Hypothalamus (tissue), 51 donors: ENCODE results near the gene CEP135.
A peak's percentile ranks its signal among the peaks of the same experiment; 100 is the strongest.

ENCODE experiments used
- DNase-seq, 51 donors: peaks; one replicate each; lab custom pipeline; 2025; lab: John Stamatoyannopoulos, UW

Gene CEP135

GRCh38 chr4:56007154-56007553, 58.4 kb downstream of the CEP135 start:
- DNase-seq = no peak

GRCh38 chr4:56008206-56008605, 59.5 kb downstream of the CEP135 start:
- DNase-seq = no peak

- peak in 1 of 51 donors; percentile 3 for DNase-seq
Observed at GRCh38 chr4:56026596-56026995, 77.9 kb downstream of the CEP135 start.

GRCh38 chr4:56028165-56028564, 79.4 kb downstream of the CEP135 start:
- no peak for DNase-seq

- peak in 3 of 51 donors; percentile 1 to 7 (median 1) for DNase-seq
Observed at GRCh38 chr4:56038487-56039162, 89.9 kb downstream of the CEP135 start.

GRCh38 chr4:56040842-56041241, 92.1 kb downstream of the CEP135 start:
- no peak for DNase-seq

GRCh38 chr4:56042225-56042624, 93.5 kb downstream of the CEP135 start:
- DNase-seq = no peak

- DNase-seq = no peak
Observed at GRCh38 chr4:56048383-56048701, 99.6 kb downstream of the CEP135 start.

DNA sequence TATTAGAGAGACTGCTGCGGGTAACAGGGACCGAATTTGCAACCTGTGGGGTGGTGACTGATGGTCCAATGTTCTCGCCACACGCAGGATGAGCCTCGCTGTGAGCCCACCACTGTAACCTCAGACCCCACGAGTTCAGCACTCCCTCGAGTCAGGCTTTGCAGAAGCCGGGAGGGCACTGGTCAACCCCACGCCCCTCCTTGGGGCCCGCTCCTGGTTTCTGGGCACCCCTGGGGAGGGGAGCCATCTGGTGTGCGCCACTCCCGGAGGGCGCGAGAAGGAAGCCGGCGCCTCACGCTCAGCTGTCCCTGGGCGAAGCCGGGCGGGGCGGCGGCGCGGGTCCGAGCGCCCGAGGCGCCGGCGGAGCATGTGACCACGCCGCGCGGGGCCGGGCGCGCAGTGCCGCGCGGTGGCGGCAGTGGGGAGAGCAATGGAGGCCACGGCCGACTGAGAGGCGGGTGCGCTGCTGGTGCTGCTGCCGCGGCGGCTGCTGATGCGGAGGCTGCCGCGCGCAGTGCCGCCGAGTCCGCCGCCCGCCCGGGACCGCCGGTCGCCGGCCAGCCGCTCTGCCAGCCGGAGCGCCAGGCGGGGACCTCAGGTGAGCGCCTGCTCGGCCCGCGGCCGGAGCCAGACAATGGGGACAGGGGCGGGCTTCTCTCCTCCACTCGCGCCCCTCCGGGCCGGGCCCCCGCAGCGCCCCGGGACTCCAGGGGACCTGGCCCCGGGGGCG, 100.1 kb downstream of the CEP135 start:
- peak in 47 of 51 donors; percentile 3 to 76 (median 48) for DNase-seq

DNA sequence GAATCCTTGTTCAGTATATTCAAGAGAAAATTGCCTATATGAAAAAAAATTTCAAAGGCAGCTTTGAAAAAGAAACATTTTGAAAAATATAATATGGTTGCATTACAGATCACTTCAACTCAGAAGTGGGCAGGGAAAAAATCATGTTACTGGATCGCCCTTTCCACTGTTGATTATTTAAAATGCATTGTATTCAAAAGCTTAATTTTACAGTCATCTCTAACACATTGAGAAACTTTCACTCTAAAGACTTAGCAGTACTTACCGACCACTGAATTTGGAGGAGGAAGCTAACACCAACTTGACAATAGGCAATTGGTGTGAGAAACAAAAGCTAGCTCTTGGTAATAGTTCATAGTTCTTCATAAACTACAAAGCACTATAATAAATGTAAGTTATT, 101.9 kb downstream of the CEP135 start:
- DNase-seq = no peak

DNA sequence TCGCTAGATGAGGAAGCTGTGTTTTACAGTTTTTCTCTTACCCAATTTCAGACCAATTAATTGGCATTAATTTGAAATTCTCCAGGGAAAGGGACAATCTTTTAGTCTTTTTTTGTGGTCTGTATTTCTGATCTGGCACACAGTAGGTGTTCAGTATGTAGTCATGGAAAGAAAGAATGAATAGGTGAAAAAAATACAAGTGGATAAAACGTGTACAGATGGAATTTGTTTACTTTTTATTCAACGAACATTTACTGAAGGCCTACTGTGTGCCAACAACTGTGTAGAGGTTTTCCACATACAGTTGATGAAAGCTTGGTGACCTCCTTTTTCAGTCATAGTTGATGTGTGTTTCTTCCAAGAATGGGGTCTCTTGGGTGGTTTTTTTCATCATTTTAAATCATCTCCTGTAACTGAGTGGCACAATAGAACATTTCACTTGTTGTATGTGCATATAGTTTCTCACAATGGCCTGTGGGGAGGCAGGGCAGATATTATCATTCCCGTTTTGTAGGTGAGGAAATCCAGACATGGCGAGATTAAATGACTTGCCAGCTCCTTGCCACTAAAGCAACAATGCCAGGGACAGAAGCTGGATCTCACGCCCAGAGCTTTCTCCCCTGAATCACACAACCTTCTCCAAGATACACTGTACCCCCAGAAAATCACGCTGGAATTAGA, 102.4 kb downstream of the CEP135 start:
- DNase-seq = no peak

- DNase-seq = no peak
Observed at GRCh38 chr4:56051710-56052075, 102.9 kb downstream of the CEP135 start.

DNA sequence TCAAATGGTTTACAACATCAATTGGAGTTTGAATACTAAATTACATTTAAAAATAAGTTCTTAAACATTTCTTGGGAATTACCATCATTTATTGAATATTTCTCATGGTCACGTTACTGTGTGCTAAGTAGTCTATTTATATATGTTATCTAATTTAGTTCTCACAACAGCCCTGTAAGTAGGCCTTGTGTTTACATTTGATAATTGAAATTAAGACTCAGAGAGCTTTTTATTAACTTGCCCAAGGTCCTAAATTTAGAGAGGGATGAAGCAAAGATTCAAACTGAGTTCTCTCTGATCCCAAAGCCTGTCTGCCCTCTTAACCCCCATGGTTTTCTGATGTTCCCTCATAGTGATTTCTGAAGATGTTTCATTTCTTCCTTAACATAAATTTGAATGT, 103.7 kb downstream of the CEP135 start:
- no peak for DNase-seq

- DNase-seq = no peak
Observed at GRCh38 chr4:56052966-56053365, 104.2 kb downstream of the CEP135 start.

DNA sequence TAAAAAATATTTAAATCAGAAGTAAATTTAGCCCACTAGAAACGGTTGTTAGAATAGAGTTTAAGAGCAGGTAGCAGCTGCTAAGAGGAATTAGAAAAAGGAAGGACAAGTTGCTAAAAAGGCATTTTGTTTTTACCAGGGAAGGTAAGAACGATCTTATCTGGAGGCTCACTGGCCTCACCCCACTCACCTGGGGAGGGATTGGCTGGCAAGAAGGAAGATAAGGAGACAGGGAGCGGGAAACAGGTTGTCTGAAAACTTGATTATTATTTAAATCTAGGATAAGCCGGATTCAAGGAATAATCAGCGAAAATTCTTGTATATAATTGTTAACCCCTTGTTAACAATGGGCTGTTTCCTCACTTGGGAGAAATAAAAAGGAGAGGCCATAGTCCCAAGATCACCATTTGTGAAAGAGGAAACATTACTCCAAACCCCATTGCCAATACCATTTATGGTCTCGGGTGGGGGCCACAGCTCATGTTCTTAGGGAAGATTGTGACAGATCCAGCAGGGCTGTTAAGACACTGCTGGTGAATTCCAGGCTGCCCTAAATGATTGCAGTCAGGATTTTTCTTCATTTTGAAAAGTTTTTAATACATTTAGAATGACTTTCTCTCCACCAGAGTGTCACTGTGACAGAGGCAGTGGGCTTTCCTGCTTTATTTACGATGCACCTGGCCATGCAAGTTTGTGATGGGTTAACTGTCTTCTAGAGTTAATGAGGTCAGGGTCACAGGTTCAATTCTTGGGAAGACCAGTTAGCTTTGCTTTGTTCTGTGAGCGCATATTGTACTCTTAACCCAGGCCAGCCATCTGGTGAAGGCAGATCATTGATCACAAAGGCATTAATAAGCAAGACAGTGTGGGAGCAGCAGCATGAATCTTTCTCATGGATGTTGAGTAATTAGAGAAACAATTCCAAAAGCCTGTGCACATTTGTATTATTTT, 106.6 kb downstream of the CEP135 start:
- no peak for DNase-seq

- no peak for DNase-seq
Observed at GRCh38 chr4:56055991-56056390, 107.2 kb downstream of the CEP135 start.

DNA sequence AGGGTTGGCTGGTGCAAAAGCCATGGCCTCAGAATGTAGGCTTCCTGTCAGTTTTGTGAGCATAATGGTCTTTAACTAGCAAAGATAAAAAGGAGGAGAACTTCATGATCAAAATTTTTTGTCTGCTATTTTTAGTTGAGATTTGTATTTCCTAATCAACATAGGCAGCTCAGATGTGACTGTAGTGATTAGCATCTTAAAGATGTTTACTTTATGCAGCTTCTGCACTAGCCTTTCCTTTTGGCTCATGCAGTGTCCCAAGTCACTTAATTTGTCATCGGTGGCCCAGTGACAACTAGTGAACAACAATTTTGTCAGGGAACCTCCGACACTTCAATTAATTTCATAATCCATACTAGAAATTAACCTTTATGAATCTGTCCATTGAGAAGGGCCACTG, 109.8 kb downstream of the CEP135 start:
- no peak for DNase-seq

GRCh38 chr4:56060036-56060435, 111.3 kb downstream of the CEP135 start:
- DNase-seq = no peak

GRCh38 chr4:56062106-56062505, 113.4 kb downstream of the CEP135 start:
- no peak for DNase-seq

GRCh38 chr4:56062526-56063145, 113.9 kb downstream of the CEP135 start:
- DNase-seq = no peak
